ENCODE results near the gene MRTFB.

DNA sequence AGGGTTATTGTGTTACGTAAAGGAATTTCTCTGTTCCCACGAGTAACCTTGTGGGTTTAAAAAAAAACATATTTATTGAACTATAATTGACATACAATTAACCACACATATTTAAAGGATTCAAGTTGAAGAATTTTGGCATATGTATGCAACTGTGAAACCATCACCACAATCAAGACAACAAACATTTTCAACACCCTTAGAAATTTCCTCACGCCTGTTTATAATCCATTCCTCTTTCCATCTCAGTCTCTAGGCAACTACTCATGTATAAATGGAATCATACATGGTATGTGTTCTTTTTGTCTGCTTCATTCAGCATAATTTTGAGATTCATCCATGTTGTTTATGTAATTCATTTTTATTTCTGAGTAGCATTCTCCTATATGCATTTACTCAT, 104.0 kb downstream of the MRTFB start:
- TF ChIP-seq, protein P1, sequence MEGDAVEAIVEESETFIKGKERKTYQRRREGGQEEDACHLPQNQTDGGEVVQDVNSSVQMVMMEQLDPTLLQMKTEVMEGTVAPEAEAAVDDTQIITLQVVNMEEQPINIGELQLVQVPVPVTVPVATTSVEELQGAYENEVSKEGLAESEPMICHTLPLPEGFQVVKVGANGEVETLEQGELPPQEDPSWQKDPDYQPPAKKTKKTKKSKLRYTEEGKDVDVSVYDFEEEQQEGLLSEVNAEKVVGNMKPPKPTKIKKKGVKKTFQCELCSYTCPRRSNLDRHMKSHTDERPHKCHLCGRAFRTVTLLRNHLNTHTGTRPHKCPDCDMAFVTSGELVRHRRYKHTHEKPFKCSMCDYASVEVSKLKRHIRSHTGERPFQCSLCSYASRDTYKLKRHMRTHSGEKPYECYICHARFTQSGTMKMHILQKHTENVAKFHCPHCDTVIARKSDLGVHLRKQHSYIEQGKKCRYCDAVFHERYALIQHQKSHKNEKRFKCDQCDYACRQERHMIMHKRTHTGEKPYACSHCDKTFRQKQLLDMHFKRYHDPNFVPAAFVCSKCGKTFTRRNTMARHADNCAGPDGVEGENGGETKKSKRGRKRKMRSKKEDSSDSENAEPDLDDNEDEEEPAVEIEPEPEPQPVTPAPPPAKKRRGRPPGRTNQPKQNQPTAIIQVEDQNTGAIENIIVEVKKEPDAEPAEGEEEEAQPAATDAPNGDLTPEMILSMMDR (conservative IDR thresholded peaks at IDR 0.05) = no peak
- TF ChIP-seq EZH2 (IDR thresholded peaks at IDR 0.05; ENCODE audit: low read depth) = no peak

Measured in PC-9 (cell line).